ENCODE measurements around the gene CUL4A.
"Not testable (repeated sequence)": the region's sequence is repeated elsewhere in the genome, so short reads cannot be mapped to it uniquely, and the experiment has no call there.

The CUL4A gene

GRCh38 chr13:113231306-113232207 is 22.1 kb downstream of the CUL4A start:
- H3K9ac ChIP-seq = no peak overlapping the region
- no peak overlapping the region for H3K27ac ChIP-seq
- peaks cover 5% of the 10 kb centered on the region; the same call in 1 of the 2 replicates for H3K4me1 ChIP-seq
- H3K36me3 ChIP-seq = peaks cover 89% of the 10 kb centered on the region
- no peak overlapping the region for H3K4me2 ChIP-seq
- peaks cover 59% of the 10 kb centered on the region for H4K20me1 ChIP-seq
- no peak overlapping the region for H3K4me3 ChIP-seq
- no peaks in the 10 kb centered on the region for H3K9me3 ChIP-seq
- TF ChIP-seq Cebpa-rat (IDR thresholded peaks at IDR 0.05) = no peak
- no peaks in the 10 kb centered on the region for H3K27me3 ChIP-seq

- Histone ChIP-seq H3K4me2 (no peak overlapping the region), H3K27ac (no peak overlapping the region), H3K36me3 (peaks cover 89% of the 10 kb centered on the region), H3K9me3 (no peaks in the 10 kb centered on the region), H3K27me3 (no peaks in the 10 kb centered on the region), H3K9ac (no peak overlapping the region), H3K4me1 (peaks cover 5% of the 10 kb centered on the region; the same call in 1 of the 2 replicates), H4K20me1 (peaks cover 58% of the 10 kb centered on the region), H3K4me3 (no peak overlapping the region)
- TF ChIP-seq Cebpa-rat (IDR thresholded peaks at IDR 0.05) = no peak
These were observed 23.0 kb downstream of the CUL4A start for GRCh38 chr13:113232208-113233003.

DNA sequence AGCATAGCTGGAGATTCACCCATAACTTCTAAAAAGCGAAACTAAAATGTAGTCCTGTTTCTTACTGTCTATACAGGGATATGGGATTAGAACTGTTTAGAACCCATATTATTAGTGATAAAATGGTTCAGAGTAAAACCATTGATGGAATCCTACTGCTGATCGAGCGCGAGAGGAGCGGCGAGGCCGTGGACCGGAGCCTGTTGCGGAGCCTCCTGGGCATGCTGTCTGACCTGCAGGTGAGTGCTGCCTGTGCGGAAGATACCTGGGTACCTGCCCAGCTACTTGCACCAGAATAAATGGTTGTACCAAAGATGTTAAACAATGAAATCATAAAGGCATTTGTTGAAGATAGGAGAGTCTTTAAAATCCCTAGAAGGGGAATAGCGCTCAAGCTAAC is 23.7 kb downstream of the CUL4A start:
- Histone ChIP-seq H3K27me3 (no peaks in the 10 kb centered on the region), H3K27ac (no peak overlapping the region), H3K4me1 (peaks cover 5% of the 10 kb centered on the region; the same call in 1 of the 2 replicates), H4K20me1 (peaks cover 51% of the 10 kb centered on the region), H3K36me3 (peaks cover 89% of the 10 kb centered on the region), H3K9me3 (no peaks in the 10 kb centered on the region), H3K9ac (no peak overlapping the region), H3K4me2 (no peak overlapping the region), H3K4me3 (no peak overlapping the region)
- no peak for TF ChIP-seq Cebpa-rat (IDR thresholded peaks at IDR 0.05)

DNA sequence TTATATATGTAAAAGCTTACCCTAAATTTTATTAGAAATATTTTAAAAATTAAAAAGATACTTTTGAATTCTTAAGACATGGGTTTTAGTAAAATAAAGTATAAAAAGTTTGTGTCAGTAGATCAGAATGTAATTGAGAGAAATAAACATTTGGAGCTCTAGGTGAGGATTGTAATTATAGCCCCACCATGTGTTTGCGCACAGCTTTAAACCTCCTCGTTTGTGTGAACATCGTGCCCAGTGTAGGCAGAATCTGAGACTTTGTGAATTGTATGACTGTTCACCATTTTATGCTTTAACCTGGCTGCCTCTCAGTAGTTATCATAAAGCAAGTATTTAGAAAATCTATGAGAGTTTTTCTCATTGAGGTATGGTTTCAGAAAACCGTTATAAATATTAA is 29.1 kb downstream of the CUL4A start:
- Histone ChIP-seq H3K27me3 (no peaks in the 10 kb centered on the region), H3K4me3 (no peak overlapping the region), H3K4me1 (no peaks in the 10 kb centered on the region), H3K36me3 (peaks cover 88% of the 10 kb centered on the region), H4K20me1 (peaks cover 15% of the 10 kb centered on the region; the same call in 1 of the 2 replicates), H3K9ac (no peak overlapping the region), H3K9me3 (no peaks in the 10 kb centered on the region), H3K27ac (no peak overlapping the region), H3K4me2 (no peak overlapping the region)
- TF ChIP-seq Cebpa-rat (IDR thresholded peaks at IDR 0.05) = no peak

GRCh38 chr13:113239357-113239756 is 29.9 kb downstream of the CUL4A start:
- Histone ChIP-seq H4K20me1 (peaks cover 14% of the 10 kb centered on the region; the same call in 1 of the 2 replicates), H3K27ac (no peak overlapping the region), H3K4me3 (no peak overlapping the region), H3K36me3 (peaks cover 89% of the 10 kb centered on the region), H3K4me2 (no peak overlapping the region), H3K9me3 (no peaks in the 10 kb centered on the region), H3K9ac (no peak overlapping the region), H3K27me3 (no peaks in the 10 kb centered on the region), H3K4me1 (no peaks in the 10 kb centered on the region)
- no peak for TF ChIP-seq Cebpa-rat (IDR thresholded peaks at IDR 0.05)

DNA sequence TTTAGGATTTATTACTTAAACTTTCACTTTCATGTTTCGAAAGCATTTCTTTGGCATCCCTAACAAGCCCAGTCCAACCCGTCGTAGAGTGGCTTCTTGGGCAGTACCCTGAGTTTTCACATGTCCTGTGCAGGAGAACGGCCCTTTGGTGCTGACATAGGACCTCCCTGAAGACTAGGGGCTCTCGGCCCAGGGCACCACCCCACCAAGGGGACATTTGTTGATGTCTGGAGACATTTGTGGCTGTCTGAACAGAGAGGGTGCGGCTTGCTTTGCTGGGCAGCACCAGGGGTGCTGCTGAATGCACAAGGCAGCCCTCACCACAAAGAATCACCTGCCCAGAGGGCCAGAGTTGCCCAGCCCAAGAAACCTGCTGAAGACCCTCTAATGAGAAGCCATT is 30.6 kb downstream of the CUL4A start:
- no peaks in the 10 kb centered on the region for H3K4me1 ChIP-seq
- H3K27ac ChIP-seq = no peak overlapping the region
- no peaks in the 10 kb centered on the region for H3K27me3 ChIP-seq
- H3K9me3 ChIP-seq = no peaks in the 10 kb centered on the region
- TF ChIP-seq Cebpa-rat (IDR thresholded peaks at IDR 0.05) = no peak
- H3K36me3 ChIP-seq = peaks cover 89% of the 10 kb centered on the region
- no peak overlapping the region for H3K4me2 ChIP-seq
- no peak overlapping the region for H3K4me3 ChIP-seq
- peaks cover 11% of the 10 kb centered on the region; the same call in 1 of the 2 replicates for H4K20me1 ChIP-seq
- no peak overlapping the region for H3K9ac ChIP-seq

GRCh38 chr13:113241623-113242022 is 32.2 kb downstream of the CUL4A start:
- H3K4me3 ChIP-seq, H3K9me3 ChIP-seq, H3K27me3 ChIP-seq, H3K4me2 ChIP-seq, H3K9ac ChIP-seq, H3K27ac ChIP-seq, H4K20me1 ChIP-seq, H3K4me1 ChIP-seq: not testable (repeated sequence)
- peaks cover 95% of the 10 kb centered on the region for H3K36me3 ChIP-seq

GRCh38 chr13:113243847-113244246 is 34.4 kb downstream of the CUL4A start:
- Histone ChIP-seq H3K4me1 (no peaks in the 10 kb centered on the region), H3K4me3 (no peak overlapping the region), H3K27me3 (no peaks in the 10 kb centered on the region), H3K4me2 (no peak overlapping the region), H3K27ac (no peak overlapping the region), H3K36me3 (peaks cover 100% of the 10 kb centered on the region), H3K9me3 (no peaks in the 10 kb centered on the region), H3K9ac (no peak overlapping the region), H4K20me1 (no peaks in the 10 kb centered on the region; the same call in 1 of the 2 replicates)
- TF ChIP-seq Cebpa-rat (IDR thresholded peaks at IDR 0.05) = no peak

DNA sequence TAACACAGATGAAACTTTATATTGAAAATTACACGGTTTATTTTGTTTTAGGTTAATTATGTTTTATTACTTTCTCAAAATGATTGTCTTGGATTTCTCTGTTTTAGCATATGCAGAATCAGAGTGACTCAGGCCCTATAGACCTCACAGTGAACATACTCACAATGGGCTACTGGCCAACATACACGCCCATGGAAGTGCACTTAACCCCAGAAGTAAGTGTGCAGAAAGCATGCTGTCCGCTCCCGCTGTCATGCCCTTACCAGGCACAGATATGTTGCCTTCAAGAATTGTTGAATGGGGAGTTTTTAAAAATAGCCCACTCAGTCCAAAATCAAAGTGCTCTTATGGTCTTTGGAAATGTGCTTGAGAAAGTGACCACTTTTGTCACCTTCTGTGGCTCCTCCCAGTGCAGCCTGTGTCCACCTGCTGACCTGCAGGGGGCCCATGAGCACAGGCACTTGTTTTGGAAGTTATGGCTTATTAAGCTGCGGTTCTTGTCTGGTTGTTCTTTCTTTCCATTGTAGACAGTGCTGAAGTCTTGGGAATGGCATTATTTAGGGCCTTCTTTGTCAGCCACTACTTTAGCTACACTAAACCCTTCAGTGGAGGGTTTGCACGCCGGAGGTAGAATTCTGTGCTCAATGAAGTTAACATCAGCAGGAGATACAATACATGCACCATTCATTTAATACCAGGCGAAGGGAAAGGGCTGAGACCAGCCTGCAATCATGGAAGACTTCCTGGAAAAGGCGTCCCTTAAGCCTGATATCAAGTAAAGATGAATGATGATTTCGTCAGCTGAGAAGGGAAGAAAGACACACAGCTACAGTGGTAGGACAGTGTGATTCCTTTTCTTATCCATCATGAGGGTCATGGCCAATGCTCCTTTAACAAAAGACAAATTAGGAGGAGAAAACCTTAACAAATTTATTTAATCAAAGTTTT is 36.7 kb downstream of the CUL4A start:
- H3K4me3 ChIP-seq = no peak overlapping the region
- TF ChIP-seq Cebpa-rat (IDR thresholded peaks at IDR 0.05) = no peak
- H4K20me1 ChIP-seq = no peaks in the 10 kb centered on the region
- H3K4me2 ChIP-seq = no peak overlapping the region
- no peak overlapping the region for H3K27ac ChIP-seq
- peaks cover 100% of the 10 kb centered on the region for H3K36me3 ChIP-seq
- no peaks in the 10 kb centered on the region for H3K9me3 ChIP-seq
- H3K9ac ChIP-seq = no peak overlapping the region
- H3K4me1 ChIP-seq = no peaks in the 10 kb centered on the region
- no peaks in the 10 kb centered on the region for H3K27me3 ChIP-seq
